HepG2 (cell line): ENCODE results near the gene CSKMT. TPM values are rescaled to one million over a fixed set of nuclear protein-coding genes. Genes with fewer than 3 reads are reported as not detected.

Experiments used
- ASH2L ChIP-seq: fragments of 300-600, 200-600 bp; sonication (generic); IDR thresholded peaks from 2 replicates; pipeline ENCODE4 v1.7.0; 2017; ENCODE audit warnings: low read depth, mild to moderate bottlenecking, moderate library complexity, mixed read lengths, low read length; ENCODE audit not compliant: insufficient read length
- ATF3 ChIP-seq: sonication (generic); formaldehyde crosslinking; IDR thresholded peaks from 2 replicates; pipeline ENCODE4 v1.4.0; 2020; ENCODE audit warnings: missing genetic modification reagents
- CBFB ChIP-seq: sonication (generic); formaldehyde crosslinking; IDR thresholded peaks from 2 replicates; pipeline ENCODE4 v1.4.0; 2020; ENCODE audit warnings: missing genetic modification reagents
- CCAR2 ChIP-seq: fragments of 200-400 bp; formaldehyde crosslinking; optimal IDR thresholded peaks from 2 replicates; pipeline ENCODE3; 2018; ENCODE audit warnings: low read depth, mild to moderate bottlenecking, low read length, moderate library complexity
- ERF ChIP-seq: IDR thresholded peaks from 2 replicates; pipeline ENCODE4 v1.6.1; 2018; ENCODE audit warnings: missing biosample characterization, missing genetic modification reagents
- FOXM1 ChIP-seq: sonication (generic); formaldehyde crosslinking; IDR thresholded peaks from 2 replicates; pipeline ENCODE4 v1.5.0; 2020; ENCODE audit warnings: missing genetic modification reagents
- HBP1 ChIP-seq: IDR thresholded peaks from 2 replicates; pipeline ENCODE4 v1.6.1; 2016; ENCODE audit warnings: low read depth, control low read depth
- MIER3 ChIP-seq: IDR thresholded peaks from 2 replicates; pipeline ENCODE4 v1.6.1; 2016; ENCODE audit warnings: missing compliant biosample characterization, borderline replicate concordance
- NONO ChIP-seq, 2 experiments: fragments of 450-650 bp in 1 of 2; sonication (generic) in 1 of 2; formaldehyde crosslinking in 1 of 2; IDR thresholded peaks in 1 of 2; conservative IDR thresholded peaks in 1 of 2; 2 replicates each; pipeline versions ENCODE4 v1.6.1 to v1.8.0; 2017 to 2022; ENCODE audit warnings: mild to moderate bottlenecking in 1 of 2, missing genetic modification reagents in 1 of 2, moderate library complexity in 1 of 2
- RFX5 ChIP-seq: IDR thresholded peaks from 2 replicates; pipeline ENCODE4 v1.6.1; 2011; ENCODE audit warnings: low read depth, low read length, improper control_type of control experiment
- SALL1 ChIP-seq: sonication (generic); formaldehyde crosslinking; IDR thresholded peaks from 2 replicates; pipeline ENCODE4 v1.8.0; 2022; ENCODE audit warnings: mild to moderate bottlenecking, missing genetic modification reagents
- SALL2 ChIP-seq: sonication (generic); formaldehyde crosslinking; IDR thresholded peaks from 2 replicates; pipeline ENCODE4 v1.8.1; 2023; ENCODE audit warnings: mild to moderate bottlenecking, missing genetic modification reagents, inconsistent platforms
- SAP130 ChIP-seq: IDR thresholded peaks from 2 replicates; pipeline ENCODE4 v1.6.1; 2016; ENCODE audit warnings: low read depth
- SETDB1 ChIP-seq: sonication (generic); formaldehyde crosslinking; IDR thresholded peaks from 2 replicates; pipeline ENCODE4 v1.5.1; 2020; ENCODE audit warnings: missing genetic modification reagents, mild to moderate bottlenecking, borderline replicate concordance
- SYNCRIP ChIP-seq: fragments of 200-400 bp; formaldehyde crosslinking; IDR thresholded peaks from 2 replicates; pipeline ENCODE4 v1.6.1; 2018; ENCODE audit warnings: mild to moderate bottlenecking, low read depth, low read length; ENCODE audit not compliant: insufficient read depth
- WIZ ChIP-seq: sonication (generic); formaldehyde crosslinking; IDR thresholded peaks from 2 replicates; pipeline ENCODE4 v1.5.1; 2020; ENCODE audit warnings: mild to moderate bottlenecking, missing genetic modification reagents
- ZEB1 ChIP-seq: IDR thresholded peaks from 2 replicates; pipeline ENCODE4 v1.6.1; 2012; ENCODE audit warnings: mild to moderate bottlenecking, low read depth, inconsistent platforms; ENCODE audit not compliant: insufficient replicate concordance
- ZFP36L1 ChIP-seq: sonication (generic); formaldehyde crosslinking; IDR thresholded peaks from 2 replicates; pipeline ENCODE4 v1.8.0; 2022; ENCODE audit warnings: mild to moderate bottlenecking, missing genetic modification reagents, moderate library complexity
- ZFYVE20 ChIP-seq: sonication (generic); formaldehyde crosslinking; IDR thresholded peaks from 2 replicates; pipeline ENCODE4 v1.8.0; 2023; ENCODE audit warnings: low read depth, mild to moderate bottlenecking, moderate library complexity, missing genetic modification reagents, borderline replicate concordance
- ZNF234 ChIP-seq: sonication (generic); formaldehyde crosslinking; conservative IDR thresholded peaks from 2 replicates; pipeline ENCODE4 v1.5.1; 2020; ENCODE audit warnings: mild to moderate bottlenecking, missing genetic modification reagents
- ZNF550 ChIP-seq: sonication (generic); formaldehyde crosslinking; IDR thresholded peaks from 2 replicates; pipeline ENCODE4 v1.4.0; 2020; ENCODE audit warnings: mild to moderate bottlenecking, missing genetic modification reagents, borderline replicate concordance
- ZNF570 ChIP-seq: sonication (generic); formaldehyde crosslinking; IDR thresholded peaks from 2 replicates; pipeline ENCODE4 v1.4.0; 2020; ENCODE audit warnings: mild to moderate bottlenecking, missing genetic modification reagents, borderline replicate concordance
- ZNF672 ChIP-seq: sonication (generic); formaldehyde crosslinking; IDR thresholded peaks from 2 replicates; pipeline ENCODE4 v1.8.1; 2022; ENCODE audit warnings: missing genetic modification reagents
- polyA plus RNA-seq, 8 experiments: library from polyadenylated mRNA; depleted of rRNA in 3 of 8; stranded (reverse) in 7 of 8; unstranded in 1 of 8; fragments of >200 nt; fragmentation: Illumina TruSeq in 4 of 8; extraction: Trizol in 4 of 8; gene quantifications; 2 replicates each; pipeline versions ENCODE4 v1.2.1 to v1.2.3, GENCODE V29; 2011 to 2016; ENCODE audit warnings: low read depth in 4 of 8, missing spikeins in 1 of 8, mixed read lengths in 1 of 8; ENCODE audit not compliant: insufficient read depth in 1 of 8
- total RNA-seq, 5 experiments: library from RNA; depleted of rRNA; stranded (reverse); fragments of >200 nt; fragmentation: Illumina TruSeq; extraction: Trizol; gene quantifications; 2 replicates each; pipeline ENCODE4 v1.2.3, GENCODE V29; 2016; ENCODE audit warnings: low read depth in 1 of 5
- TF ChIP-seq, protein P1 (sequence below): sonication (generic); formaldehyde crosslinking; conservative IDR thresholded peaks from 2 replicates; pipeline ENCODE4 v1.8.0; 2022; ENCODE audit warnings: low read depth, missing genetic modification reagents
- TF ChIP-seq, protein P2 (sequence below): sonication (generic); formaldehyde crosslinking; IDR thresholded peaks from 2 replicates; pipeline ENCODE4 v1.4.0; 2020; ENCODE audit warnings: mild to moderate bottlenecking, missing genetic modification reagents

Gene CSKMT
- total and polyA plus RNA-seq, 2 of the 13 experiments (the other 11 are each of a cell fraction or from before 2014, with no cell fraction given) = 7.6 to 31.8 TPM

DNA sequence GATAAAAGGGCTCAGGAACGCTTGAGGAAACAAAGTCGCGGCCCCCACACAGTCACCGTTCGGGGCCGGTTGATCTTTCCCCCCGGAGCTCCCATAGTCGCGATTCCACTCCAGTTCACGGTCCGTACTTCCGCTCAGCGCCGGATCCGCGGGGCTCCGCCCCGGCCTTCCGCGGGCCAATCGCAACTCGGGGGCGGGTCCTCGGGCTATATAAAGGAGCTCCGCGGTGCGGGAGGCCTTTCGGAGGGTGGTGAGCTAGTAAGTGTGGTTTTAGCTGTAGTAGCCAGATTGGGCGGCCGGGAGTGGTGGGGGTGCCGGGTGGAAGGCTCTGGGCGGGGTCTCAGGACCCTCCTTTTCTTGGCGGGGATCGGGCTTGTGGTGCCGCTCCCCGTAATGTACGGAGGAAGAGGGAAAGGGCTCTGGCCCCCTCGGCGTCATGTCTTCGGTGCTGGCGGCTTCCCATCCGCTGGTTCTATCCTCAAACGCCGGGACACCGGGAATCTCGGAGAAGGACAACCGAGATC is at the start of gene CSKMT, which contains the start of gene C11orf98 (continued):
- TF ChIP-seq ZNF570 (CRISPR knock-in tag) (no peak), ZFYVE20 (no peak), ATF3 (peak; percentile 27; the same call in 1 of the 2 replicates), SETDB1 (CRISPR knock-in tag) (no peak), NONO (IDR thresholded peaks at IDR 0.05) (no peak), NONO (CRISPR knock-in tag; conservative IDR thresholded peaks at IDR 0.05) (0 out of 2 replicates have a peak, but pooled peaks have one; percentile 39), WIZ (CRISPR knock-in tag) (0 out of 2 replicates have a peak, but pooled peaks have one; percentile 10), ZNF550 (CRISPR knock-in tag) (no peak), HBP1 (CRISPR knock-in tag) (no peak), ASH2L (no peak), MIER3 (CRISPR knock-in tag) (peak; percentile 62; the same call in 1 of the 2 replicates), ERF (CRISPR knock-in tag) (peak; percentile 70; the same call in 1 of the 2 replicates), RFX5 (no peak), SAP130 (CRISPR knock-in tag) (peak; percentile 83), CBFB (CRISPR knock-in tag) (no peak), ZFP36L1 (CRISPR knock-in tag) (peak; percentile 75; the same call in 1 of the 2 replicates), ZNF234 (CRISPR knock-in tag) (0 out of 2 replicates have a peak, but pooled peaks have one; percentile 13), ZNF672 (CRISPR knock-in tag) (no peak), SALL1 (peak; percentile 80), CCAR2 (no peak), SALL2 (CRISPR knock-in tag) (0 out of 2 replicates have a peak, but pooled peaks have one; percentile 23), FOXM1 (CRISPR knock-in tag) (no peak), SYNCRIP (no peak), ZEB1 (peak; percentile 70)
- TF ChIP-seq, protein P1, sequence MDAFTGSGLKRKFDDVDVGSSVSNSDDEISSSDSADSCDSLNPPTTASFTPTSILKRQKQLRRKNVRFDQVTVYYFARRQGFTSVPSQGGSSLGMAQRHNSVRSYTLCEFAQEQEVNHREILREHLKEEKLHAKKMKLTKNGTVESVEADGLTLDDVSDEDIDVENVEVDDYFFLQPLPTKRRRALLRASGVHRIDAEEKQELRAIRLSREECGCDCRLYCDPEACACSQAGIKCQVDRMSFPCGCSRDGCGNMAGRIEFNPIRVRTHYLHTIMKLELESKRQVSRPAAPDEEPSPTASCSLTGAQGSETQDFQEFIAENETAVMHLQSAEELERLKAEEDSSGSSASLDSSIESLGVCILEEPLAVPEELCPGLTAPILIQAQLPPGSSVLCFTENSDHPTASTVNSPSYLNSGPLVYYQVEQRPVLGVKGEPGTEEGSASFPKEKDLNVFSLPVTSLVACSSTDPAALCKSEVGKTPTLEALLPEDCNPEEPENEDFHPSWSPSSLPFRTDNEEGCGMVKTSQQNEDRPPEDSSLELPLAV (CRISPR knock-in tag) = no peak
- TF ChIP-seq, protein P2, sequence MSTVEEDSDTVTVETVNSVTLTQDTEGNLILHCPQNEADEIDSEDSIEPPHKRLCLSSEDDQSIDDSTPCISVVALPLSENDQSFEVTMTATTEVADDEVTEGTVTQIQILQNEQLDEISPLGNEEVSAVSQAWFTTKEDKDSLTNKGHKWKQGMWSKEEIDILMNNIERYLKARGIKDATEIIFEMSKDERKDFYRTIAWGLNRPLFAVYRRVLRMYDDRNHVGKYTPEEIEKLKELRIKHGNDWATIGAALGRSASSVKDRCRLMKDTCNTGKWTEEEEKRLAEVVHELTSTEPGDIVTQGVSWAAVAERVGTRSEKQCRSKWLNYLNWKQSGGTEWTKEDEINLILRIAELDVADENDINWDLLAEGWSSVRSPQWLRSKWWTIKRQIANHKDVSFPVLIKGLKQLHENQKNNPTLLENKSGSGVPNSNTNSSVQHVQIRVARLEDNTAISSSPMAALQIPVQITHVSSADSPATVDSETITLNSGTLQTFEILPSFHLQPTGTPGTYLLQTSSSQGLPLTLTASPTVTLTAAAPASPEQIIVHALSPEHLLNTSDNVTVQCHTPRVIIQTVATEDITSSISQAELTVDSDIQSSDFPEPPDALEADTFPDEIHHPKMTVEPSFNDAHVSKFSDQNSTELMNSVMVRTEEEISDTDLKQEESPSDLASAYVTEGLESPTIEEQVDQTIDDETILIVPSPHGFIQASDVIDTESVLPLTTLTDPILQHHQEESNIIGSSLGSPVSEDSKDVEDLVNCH (CRISPR knock-in tag) = no peak
